ENCODE results near the gene AJM1.

AJM1 gene

GRCh38 chr9:136845465-136846260 lies 3.4 kb downstream of the AJM1 start:
- DNase-seq (ENCODE audit: low read depth in 2 of 2): no peak

DNA sequence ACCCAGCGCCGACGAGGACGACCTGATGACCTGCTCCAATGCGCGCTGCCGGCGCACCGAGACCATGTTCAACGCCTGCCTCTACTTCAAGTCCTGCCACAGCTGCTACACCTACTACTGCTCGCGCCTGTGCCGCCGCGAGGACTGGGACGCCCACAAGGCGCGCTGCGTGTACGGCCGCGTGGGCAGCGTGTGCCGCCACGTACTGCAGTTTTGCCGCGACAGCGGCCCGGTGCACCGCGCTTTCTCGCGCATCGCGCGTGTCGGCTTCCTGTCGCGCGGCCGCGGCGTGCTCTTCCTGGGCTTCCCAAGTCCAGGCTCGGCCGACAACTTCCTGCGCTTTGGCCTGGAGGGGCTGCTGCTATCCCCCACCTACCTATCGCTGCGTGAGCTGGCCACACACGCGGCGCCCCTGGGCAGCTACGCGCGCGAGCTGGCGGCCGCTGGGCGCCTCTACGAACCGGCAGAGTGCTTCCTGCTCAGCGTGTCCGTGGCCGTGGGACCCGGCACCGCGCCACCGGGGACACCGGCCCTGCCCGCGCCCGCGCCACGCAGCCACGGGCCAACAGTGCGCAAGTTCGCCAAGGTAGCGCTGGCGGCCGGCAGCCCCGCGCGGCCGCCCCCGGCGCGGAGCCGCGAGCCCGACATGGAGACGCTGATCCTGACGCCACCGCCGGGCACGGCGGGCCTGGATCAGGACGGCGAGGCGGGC lies 4.3 kb downstream of the AJM1 start:
- DNase-seq (ENCODE audit: low read depth in 2 of 2): no peak

- no peak for DNase-seq (ENCODE audit: low read depth in 2 of 2)
Measured at GRCh38 chr9:136847088-136847825, 5.0 kb downstream of the AJM1 start.

GRCh38 chr9:136847826-136848392 lies 5.6 kb downstream of the AJM1 start:
- DNase-seq (ENCODE audit: low read depth in 2 of 2): peak; percentile 66 to 81

DNA sequence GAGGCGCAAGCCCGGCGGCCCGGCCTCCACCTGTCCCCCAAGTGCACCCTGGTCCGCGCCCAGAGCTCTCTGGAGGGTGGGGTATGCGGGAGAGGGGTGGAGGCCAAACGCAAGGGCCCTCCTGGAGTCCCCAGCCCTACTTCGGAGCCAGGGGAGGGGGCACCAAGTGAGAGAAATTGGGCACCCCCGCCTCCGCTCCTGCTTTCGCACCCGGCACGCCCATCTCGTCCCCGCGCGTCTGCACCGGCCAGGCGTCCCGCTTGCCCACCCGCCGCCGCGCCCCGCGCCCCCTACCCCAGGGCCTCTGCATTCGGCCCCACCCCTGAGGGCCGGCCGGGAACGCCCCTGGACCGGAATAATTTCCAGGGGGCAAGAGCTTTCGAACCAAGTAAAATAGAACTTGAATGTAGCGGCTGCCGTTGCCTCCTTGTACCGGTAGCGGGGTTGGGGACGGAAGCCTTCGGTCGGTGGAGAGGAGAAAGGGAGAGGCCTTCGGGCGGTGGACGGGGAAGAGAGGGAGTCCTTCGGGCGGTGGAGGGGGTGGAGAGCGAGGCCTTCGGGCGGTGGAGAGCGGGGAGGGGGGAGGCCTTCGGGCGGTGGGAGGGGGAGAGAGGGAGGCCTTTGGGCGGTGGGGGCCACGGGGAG lies 6.2 kb downstream of the AJM1 start:
- DNase-seq (ENCODE audit: low read depth in 2 of 2): no peak

GRCh38 chr9:136849038-136849959 lies 7.0 kb downstream of the AJM1 start, which contains the start of gene PHPT1:
TSS of gene PHPT1 (plus strand) at chr9:136849409. CDS start at chr9:136849431, 22 bp downstream.
- peak; percentile 93 for DNase-seq (ENCODE audit: low read depth in 2 of 2)

DNA sequence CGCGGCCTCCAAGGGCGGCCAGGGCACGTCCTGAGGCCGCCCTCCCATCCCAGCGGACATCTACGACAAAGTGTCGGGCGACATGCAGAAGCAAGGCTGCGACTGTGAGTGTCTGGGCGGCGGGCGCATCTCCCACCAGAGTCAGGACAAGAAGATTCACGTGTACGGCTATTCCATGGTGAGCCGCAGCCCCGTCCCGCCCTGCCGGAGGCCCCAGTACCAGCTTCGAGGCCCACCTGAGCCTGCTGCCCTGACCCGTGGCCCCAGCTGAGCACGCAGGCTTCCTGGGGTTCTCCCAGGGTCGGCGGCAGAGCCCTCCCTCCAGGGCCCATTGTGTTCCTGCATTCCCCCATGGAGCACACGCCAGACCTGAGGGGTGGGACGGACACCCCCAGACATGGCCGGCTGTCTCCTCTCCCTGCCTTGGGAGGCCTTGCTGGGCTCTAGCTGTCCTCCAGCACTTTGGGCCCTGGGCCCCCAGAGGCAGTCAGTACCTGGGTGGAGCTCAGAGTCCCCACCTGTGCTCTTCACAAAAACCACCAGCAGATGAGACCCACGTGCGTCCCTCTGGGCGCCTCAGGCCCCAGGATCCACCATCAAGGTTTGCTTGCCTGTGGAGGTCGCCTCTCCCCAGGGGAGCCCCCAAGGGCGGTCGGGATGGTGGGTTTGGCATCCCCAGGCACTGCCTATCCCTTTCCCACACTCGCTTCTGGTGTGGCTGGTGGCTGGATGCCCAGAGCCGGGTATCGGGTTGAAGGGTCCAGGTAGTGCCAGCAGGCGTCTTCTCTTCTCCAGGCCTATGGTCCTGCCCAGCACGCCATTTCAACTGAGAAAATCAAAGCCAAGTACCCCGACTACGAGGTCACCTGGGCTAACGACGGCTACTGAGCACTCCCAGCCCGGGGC lies 7.9 kb downstream of the AJM1 start:
- no peak for DNase-seq (ENCODE audit: low read depth in 2 of 2)

GRCh38 chr9:136850866-136851775 lies 8.8 kb downstream of the AJM1 start:
- no peak for DNase-seq (ENCODE audit: low read depth in 2 of 2)

GRCh38 chr9:136851941-136852663 lies 9.8 kb downstream of the AJM1 start, which contains the start of gene MAMDC4:
TSS of gene MAMDC4 (plus strand) at chr9:136852346. CDS start at chr9:136852417, 71 bp downstream.
- DNase-seq (ENCODE audit: low read depth in 2 of 2): no peak

DNA sequence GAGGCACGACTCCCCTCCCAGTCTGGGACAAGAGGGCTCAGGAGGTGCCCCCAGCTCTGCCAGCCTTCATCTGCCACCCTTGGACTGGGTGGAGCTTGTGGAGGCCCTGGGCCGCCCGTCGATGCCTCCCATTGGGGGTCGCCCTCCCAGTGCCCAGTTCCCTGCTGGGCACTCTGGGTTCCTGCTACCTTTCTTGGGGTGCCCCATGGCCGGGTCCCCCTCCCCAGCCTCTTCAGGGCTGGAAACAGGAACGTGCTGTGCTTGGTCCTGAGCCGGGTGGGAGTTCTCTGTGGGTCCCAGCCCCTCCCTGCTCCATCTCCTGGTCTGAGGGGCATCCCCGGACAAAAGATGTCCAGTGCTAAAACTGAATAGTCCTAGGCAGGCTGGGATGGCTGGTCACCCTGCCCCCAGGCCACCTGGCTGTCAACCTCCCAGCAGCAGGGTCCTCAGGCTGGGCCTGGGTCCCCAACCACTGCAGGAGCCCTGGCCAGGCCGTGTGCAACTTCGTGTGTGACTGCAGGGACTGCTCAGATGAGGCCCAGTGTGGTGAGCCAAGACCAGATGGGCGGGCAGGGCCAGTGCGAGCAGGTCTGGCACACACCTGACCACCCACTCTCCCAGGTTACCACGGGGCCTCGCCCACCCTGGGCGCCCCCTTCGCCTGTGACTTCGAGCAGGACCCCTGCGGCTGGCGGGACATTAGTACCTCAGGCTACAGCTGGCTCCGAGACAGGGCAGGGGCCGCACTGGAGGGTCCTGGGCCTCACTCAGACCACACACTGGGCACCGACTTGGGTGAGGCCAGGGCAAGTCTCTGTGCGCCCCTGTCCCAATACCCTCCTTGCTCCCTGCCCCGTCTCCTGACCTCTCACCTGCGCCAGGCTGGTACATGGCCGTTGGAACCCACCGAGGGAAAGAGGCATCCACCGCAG lies 10.7 kb downstream of the AJM1 start:
- no peak for DNase-seq (ENCODE audit: low read depth in 2 of 2)

DNA sequence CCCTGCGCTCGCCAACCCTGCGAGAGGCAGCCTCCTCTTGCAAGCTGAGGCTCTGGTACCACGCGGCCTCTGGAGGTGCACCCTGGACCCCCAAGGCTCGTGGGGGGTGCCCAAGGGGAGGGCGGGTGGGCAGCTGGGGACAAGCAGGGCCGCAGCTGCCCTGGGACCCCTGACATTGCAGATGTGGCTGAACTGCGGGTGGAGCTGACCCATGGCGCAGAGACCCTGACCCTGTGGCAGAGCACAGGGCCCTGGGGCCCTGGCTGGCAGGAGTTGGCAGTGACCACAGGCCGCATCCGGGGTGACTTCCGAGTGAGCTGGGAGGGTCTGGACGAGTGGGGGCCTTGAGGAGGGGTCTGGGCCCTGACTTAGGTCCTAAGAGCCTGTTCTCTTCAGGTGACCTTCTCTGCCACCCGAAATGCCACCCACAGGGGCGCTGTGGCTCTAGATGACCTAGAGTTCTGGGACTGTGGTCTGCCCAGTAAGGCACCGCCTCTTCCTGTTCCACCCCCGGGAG lies 11.4 kb downstream of the AJM1 start:
- no peak for DNase-seq (ENCODE audit: low read depth in 2 of 2)

DNA sequence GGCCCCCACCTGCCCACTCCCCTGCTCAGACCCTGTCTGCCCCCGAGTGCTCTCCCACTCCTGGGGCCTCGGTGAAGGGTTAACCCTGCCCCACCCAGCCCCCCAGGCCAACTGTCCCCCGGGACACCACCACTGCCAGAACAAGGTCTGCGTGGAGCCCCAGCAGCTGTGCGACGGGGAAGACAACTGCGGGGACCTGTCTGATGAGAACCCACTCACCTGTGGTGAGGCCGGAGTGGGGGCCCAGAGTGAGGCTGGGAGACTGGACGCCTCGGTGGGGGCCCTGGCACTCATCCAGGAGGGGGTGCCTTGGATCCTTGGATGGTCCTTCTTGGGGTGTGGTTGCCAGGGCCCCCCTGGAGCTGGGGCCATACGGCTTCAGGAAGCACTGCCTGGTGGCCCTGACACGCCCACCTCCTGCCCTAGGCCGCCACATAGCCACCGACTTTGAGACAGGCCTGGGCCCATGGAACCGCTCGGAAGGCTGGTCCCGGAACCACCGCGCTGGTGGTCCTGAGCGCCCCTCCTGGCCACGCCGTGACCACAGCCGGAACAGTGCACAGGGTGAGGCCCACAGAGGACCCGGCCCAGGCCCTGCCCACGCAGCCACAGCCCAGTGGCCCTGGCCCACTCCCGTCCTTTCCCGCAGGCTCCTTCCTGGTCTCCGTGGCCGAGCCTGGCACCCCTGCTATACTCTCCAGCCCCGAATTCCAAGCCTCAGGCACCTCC lies 12.0 kb downstream of the AJM1 start:
- no peak for DNase-seq (ENCODE audit: low read depth in 2 of 2)

DNA sequence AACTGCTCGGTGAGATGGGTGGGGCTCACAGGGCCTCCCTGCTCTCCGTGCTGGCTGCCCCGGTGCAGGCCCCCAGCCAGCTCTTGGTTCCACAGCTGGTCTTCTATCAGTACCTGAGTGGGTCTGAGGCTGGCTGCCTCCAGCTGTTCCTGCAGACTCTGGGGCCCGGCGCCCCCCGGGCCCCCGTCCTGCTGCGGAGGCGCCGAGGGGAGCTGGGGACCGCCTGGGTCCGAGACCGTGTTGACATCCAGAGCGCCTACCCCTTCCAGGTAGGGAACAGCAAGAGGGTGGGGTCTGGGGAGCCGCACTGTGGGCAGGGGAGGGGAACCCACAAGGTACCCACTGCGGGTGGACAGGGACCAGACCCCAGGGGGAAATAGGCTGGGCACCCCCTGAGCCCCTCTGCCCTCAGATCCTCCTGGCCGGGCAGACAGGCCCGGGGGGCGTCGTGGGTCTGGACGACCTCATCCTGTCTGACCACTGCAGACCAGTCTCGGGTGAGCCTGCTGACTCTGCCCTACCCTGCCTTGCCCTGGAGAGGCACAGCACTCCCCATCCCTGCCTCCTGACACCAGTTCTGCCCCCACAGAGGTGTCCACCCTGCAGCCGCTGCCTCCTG lies 12.7 kb downstream of the AJM1 start:
- no peak for DNase-seq (ENCODE audit: low read depth in 2 of 2)

GRCh38 chr9:136855461-136856078 lies 13.3 kb downstream of the AJM1 start:
- DNase-seq (ENCODE audit: low read depth in 2 of 2): no peak

- DNase-seq (ENCODE audit: low read depth in 2 of 2): no peak
Measured at GRCh38 chr9:136856079-136856476, 13.8 kb downstream of the AJM1 start.
